Activated T-helper 17 cell treated with anti-CD3 and anti-CD28 coated beads, Interleukin-2, amount 50 U/mL, for 72 hours (primary cell): Measurements from ENCODE around the gene RBPJ. TPM values are rescaled to one million over a fixed set of nuclear protein-coding genes. Genes with fewer than 3 reads are reported as not detected.
"Not testable (repeated sequence)": the region's sequence is repeated elsewhere in the genome, so short reads cannot be mapped to it uniquely, and the experiment has no call there.

ENCODE experiments used
- ATAC-seq: fragments of 150-1000 bp; cut with Tn5 transposase; replicated peaks from 2 replicates; pipeline ENCODE4 v1.10.0; 2021; ENCODE audit warnings: mild to moderate bottlenecking, moderate library complexity
- H3K27ac Mint-ChIP-seq: one replicate; pipeline ENCODE4 v1.8.0; 2022; ENCODE audit warnings: mixed read lengths
- H3K27me3 Mint-ChIP-seq: one replicate; pipeline ENCODE4 v1.8.0; 2022; ENCODE audit warnings: mixed read lengths
- H3K36me3 Mint-ChIP-seq: one replicate; pipeline ENCODE4 v1.8.0; 2022; ENCODE audit warnings: low read depth, mild to moderate bottlenecking, mixed read lengths
- H3K4me1 Mint-ChIP-seq: one replicate; pipeline ENCODE4 v1.8.0; 2022; ENCODE audit warnings: mixed read lengths
- H3K4me3 Mint-ChIP-seq: one replicate; pipeline ENCODE4 v1.8.0; 2022; ENCODE audit warnings: mild to moderate bottlenecking, mixed read lengths
- H3K9me3 Mint-ChIP-seq: one replicate; pipeline ENCODE4 v1.8.0; 2022; ENCODE audit warnings: mixed read lengths
- total RNA-seq, 2 donors: library from RNA; stranded (reverse); gene quantifications; one replicate each; pipeline ENCODE4 v1.2.3, GENCODE V29; 2022

The RBPJ gene
- total RNA-seq, 2 donors from 2014 or later: 238 to 481 TPM

DNA sequence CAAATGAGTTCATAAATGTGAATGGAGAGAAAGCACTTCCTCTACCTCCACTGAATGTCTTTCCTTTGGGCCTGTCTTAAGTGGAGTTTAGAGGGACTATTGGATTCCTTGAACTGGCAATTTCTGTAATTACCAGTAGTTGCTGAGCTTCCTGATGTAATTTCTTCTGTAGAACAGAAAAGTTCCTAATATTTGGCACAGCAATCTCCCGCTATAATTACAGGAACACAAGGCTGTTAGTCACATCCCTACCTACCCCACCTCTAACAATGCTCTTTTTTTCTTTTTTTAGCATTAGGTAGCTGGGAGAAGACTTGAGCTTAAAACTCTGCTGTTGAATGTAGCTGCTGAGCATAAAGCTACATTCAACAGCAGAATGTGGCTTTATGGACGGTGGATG is 24.8 kb upstream of the RBPJ start:
- Mint-ChIP-seq H3K27me3 (no peaks in the 10 kb centered on the region), H3K27ac (no peak overlapping the region), H3K4me3 (no peak overlapping the region), H3K9me3 (no peaks in the 10 kb centered on the region), H3K36me3 (no peaks in the 10 kb centered on the region), H3K4me1 (peaks cover 15% of the 10 kb centered on the region)
- ATAC-seq: no peak

DNA sequence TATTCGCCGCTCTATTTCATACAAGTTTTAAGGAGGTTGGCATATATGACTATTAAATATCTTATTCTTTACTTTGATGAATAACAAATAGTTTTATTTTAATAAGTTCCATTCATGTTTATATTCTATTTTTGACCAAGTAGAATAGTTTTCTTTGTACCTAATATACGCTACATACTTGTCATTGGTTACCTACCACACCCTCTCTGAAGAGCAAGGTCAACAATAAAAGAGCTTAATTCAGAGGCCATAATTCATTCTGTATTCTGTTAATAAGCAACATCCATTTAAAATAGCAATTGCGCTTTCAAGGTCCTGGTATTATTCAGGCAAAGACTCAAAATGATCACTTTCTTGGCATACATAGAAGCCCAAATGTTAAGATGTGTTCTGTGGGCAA is 24.3 kb upstream of the RBPJ start:
- H3K27me3 Mint-ChIP-seq: no peaks in the 10 kb centered on the region
- H3K4me1 Mint-ChIP-seq: peaks cover 15% of the 10 kb centered on the region
- H3K36me3 Mint-ChIP-seq: no peaks in the 10 kb centered on the region
- no peaks in the 10 kb centered on the region for H3K9me3 Mint-ChIP-seq
- no peak overlapping the region for H3K4me3 Mint-ChIP-seq
- no peak overlapping the region for H3K27ac Mint-ChIP-seq
- no peak for ATAC-seq

DNA sequence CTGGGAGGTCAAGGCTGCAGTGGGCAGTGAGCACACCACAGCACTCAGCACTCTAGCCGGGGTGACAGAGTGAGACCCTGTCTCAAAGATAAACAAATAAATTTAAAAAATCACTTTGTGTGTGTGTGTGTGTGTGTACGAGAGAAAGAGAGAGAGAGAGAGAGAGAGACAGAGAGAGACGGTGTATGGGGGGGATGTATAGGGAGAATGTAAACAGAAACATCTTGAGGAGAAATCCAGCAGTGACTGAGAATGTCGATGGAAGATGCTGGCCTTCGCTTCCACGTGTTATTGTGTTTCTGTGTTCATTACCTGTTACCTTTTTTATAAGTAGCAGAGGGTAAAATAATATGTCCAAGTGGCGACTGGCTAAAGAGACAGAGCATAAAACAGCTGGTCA is 23.6 kb upstream of the RBPJ start:
- H3K9me3 Mint-ChIP-seq: no peaks in the 10 kb centered on the region
- no peak for ATAC-seq
- no peak overlapping the region for H3K4me3 Mint-ChIP-seq
- H3K36me3 Mint-ChIP-seq: no peaks in the 10 kb centered on the region
- H3K27me3 Mint-ChIP-seq: no peaks in the 10 kb centered on the region
- H3K27ac Mint-ChIP-seq: no peak overlapping the region
- H3K4me1 Mint-ChIP-seq: peaks cover 15% of the 10 kb centered on the region

DNA sequence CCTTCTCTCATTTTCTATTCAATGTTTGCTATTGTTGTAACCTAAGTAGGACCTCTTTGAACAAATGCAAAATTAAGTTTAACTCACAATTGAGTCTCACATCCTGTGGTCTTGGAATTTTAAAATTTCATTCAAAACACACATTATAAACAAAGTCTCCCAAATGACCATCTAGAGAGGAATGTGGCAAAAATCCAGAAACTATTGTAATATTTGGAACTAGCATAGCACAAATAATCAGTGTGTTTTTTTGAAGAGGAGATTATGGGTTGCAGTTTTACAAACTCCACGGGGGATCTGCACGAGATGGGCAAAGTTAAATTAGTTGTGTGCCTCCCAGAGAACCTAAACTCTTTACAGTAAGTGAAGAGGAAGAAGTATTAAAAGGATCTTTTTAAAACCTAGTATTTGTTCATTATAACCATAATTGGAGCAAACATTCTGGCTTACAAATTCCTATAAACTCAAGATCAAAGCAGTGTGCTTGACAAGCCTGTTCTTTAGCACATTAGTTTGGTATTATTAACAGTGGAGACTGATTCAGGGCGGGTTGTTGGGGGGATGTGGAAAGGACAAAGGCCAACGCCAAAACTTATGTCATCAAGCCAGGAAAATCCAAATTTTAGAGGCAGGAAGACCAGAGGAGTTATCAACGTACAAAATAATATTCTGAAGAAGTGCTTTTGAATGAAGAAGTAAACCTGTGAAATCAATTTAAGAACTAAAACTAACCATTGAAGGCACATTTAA is 22.4 kb upstream of the RBPJ start:
- Mint-ChIP-seq H3K4me3 (peak overlapping the region; percentile 76), H3K36me3 (no peaks in the 10 kb centered on the region), H3K27ac (peak overlapping the region; percentile 77), H3K27me3 (no peaks in the 10 kb centered on the region), H3K4me1 (peaks cover 15% of the 10 kb centered on the region), H3K9me3 (no peaks in the 10 kb centered on the region)
- no peak for ATAC-seq

DNA sequence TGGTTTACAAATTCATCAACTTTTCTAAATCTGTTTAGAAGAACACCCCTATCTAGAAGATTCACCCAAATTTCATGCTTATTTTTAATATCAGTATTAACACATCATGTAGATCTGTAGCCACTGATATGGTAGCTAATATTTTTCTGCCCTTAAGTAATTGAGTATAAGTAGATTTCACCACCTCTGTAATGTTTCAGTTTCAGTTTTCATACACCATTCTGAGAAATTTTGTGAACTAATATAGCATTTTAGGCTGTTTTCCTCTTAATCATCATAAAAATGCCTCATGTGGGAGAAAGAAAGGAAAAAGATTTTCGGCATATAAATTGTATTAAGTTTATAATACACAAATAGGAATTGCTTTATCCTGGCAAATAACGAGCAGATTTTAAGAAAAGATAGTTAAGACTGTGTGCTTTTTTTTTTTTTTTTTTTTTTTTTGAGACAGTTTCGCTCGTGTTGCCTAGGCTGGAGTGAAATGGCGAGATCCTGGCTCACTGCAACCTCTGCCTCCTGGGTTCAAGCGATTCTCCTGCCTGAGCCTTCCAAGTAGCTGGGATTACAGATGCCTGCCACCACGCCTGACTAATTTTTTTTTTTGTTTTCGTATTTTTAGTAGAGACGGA is 21.4 kb upstream of the RBPJ start:
- no peaks in the 10 kb centered on the region for H3K9me3 Mint-ChIP-seq
- H3K4me3 Mint-ChIP-seq: peak overlapping the region; percentile 76
- no peaks in the 10 kb centered on the region for H3K27me3 Mint-ChIP-seq
- H3K36me3 Mint-ChIP-seq: no peaks in the 10 kb centered on the region
- peak overlapping the region; percentile 77 for H3K27ac Mint-ChIP-seq
- peak; percentile 72 for ATAC-seq
- H3K4me1 Mint-ChIP-seq: peaks cover 15% of the 10 kb centered on the region

DNA sequence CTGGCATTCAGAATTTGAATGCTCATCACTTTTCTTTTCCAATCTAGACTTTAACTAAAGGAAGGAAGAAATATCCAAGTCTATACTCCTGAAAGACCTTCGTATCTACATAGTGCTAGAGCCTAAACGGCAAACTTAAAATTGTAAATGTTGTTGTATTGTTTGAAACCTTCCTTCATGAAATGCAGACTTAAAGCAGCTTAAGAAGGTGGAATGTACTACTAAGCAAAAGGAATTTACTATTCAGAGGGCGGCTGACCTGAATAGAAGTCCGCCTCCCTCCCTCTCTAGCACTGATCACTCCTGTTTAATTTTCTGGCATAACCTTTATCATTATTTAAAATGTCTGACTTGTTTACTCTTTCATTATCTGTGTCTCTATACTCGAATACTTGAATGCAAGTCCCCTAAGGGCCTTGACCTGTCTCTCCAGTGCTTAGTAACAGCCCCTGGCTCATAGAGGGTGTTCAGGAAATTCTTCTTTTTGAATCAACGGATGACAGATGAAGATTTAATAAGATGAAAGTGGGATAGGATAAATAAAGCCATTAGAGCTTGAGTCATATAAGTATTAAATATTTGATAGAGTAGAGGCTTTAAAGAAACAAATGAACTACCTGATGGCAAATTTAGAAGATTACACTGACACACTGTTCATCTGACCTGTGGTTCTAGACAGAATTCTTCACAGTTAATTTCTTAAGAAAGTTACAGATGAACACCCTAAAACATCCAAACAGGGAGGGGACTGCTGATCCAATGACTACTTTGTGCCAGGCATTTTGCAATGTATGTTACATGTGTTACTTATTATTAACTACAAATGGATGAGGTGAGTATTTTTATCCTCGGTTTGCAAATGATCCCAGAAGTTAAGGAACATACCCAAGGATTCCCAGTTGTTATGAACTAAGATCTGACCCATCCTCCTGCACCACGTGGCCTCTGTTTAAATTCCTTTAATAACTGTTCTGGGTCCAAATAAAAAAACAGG is 20.2 kb upstream of the RBPJ start:
- Mint-ChIP-seq H3K27me3 (no peaks in the 10 kb centered on the region), H3K4me1 (peaks cover 15% of the 10 kb centered on the region), H3K36me3 (no peaks in the 10 kb centered on the region), H3K4me3 (peak overlapping the region; percentile 76), H3K9me3 (no peaks in the 10 kb centered on the region), H3K27ac (peak overlapping the region; percentile 47)
- ATAC-seq: no peak

DNA sequence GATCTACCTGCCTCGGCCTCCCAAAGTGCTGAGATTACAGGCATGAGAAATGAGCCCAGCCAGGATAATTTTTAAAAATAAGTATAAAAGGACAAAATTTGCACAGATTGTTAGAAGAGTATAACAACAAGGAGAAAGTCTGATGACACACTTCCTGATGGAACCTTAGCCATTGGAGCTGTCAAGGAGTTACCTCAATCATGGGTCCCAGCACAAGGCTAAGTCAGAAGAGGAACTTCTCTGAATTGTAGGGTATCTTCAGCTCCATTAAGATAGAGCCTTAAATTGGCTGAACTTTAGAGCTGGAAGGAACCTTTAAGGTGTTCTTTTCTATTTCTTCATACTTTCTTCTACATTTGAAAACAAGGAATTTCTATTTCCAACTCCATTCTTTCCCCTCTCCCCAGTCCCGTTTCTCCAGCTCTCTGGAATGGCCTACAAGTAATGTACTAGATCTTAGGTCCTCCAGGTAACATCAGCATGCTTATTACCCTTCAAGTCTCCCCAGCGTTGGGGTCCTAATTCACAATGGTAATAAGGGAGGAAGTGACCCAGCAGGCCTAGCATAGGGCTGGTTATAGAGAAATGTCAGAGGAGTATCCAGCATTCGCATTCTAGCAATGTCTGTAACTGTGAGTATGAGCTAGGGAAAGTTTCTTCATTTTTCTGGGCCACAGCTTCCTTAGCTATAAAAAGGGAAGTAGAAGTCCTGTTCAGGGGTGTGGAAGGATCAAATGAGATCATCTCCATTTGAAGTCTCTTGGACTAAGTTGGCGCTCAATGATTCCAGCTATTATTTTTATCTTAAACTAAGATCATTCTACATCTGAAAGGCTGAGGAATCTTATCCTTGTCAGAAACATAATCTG is 18.5 kb upstream of the RBPJ start:
- H3K4me3 Mint-ChIP-seq: no peak overlapping the region
- H3K36me3 Mint-ChIP-seq: no peaks in the 10 kb centered on the region
- H3K9me3 Mint-ChIP-seq: no peaks in the 10 kb centered on the region
- no peak overlapping the region for H3K27ac Mint-ChIP-seq
- ATAC-seq: no peak
- peaks cover 18% of the 10 kb centered on the region for H3K4me1 Mint-ChIP-seq
- no peaks in the 10 kb centered on the region for H3K27me3 Mint-ChIP-seq

DNA sequence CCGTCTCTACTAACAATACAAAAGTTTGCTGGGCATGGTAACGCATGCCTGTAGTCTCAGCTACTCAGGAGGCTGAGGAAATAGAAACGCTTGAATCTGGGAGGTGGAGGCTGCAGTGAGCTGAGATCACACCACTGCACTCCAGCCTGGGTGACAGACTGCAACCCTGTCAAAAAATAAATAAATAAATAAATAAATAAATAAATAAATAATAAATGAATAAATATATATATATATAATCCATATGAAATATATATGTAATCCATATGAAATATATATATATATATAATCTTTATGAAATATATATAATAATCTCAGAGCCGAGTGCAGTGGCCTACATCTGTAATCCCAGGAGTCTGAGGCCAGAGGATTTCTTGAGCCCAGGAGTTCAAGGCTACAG is 17.8 kb upstream of the RBPJ start:
- Mint-ChIP-seq H3K27me3 (no peaks in the 10 kb centered on the region), H3K4me1 (peaks cover 18% of the 10 kb centered on the region), H3K36me3 (no peaks in the 10 kb centered on the region)

DNA sequence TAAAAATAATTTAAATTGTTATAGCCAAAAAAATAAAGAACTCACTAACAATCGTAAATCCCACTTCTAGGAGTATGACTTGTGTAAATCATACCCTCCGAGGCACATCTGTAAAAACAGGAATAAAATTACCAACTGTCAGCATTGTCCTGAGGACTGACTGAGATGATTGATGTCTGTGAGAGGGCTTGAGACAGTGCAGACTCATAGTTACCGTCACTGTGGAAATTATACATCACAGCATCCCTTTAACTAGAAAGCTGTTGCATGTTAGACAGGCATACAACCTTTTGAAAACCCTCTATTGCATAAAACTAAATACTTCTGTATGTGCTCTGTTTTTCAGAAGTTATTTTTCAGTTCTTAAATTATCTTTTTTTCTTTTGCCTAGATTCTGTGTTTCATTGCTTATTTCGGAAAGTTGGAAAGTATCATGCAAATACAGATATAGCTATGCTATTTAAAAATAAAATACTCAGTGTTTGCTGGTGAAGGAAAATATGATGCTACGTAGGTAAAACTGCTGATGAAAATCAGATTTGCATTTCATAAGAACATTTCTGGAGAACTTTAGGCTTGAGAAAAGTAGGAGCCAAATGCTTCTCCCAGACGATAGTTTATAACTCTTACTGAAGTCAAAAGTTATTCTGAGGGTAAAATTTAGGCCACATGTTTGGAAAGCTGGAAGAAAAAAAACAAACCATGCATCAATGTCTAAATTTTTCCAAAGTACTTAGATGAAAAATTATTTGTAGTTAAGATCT is 13.6 kb upstream of the RBPJ start:
- Mint-ChIP-seq H3K4me3 (peak overlapping the region; percentile 32), H3K4me1 (peaks cover 5% of the 10 kb centered on the region)
- ATAC-seq: peak; percentile 89

More for the DNA sequence above, 17.8 kb upstream of the RBPJ start:
- no peak overlapping the region for H3K4me3 Mint-ChIP-seq
- H3K9me3 Mint-ChIP-seq: no peaks in the 10 kb centered on the region
- H3K27ac Mint-ChIP-seq: no peak overlapping the region
- no peak for ATAC-seq

DNA sequence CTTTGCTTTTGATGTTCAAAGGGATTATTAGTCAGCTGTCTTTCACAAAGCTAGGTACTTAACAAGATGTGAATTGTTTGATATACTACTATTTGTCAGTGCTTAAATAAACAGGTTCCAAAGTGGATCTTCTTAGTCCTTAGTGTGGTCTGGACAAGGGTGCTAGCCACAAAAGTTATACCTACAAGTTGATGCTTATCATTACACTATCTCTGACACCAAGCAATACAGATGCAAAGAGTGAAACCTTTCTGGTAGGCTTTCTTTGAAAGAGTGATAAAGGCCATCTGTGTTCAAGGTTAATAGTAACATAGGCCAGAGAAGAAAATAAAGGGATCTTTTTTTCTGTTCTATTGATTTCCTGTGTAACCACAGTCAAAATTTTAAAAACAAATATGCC is 12.2 kb upstream of the RBPJ start:
- ATAC-seq: peak; percentile 19
- peaks cover 10% of the 10 kb centered on the region for H3K4me1 Mint-ChIP-seq
- H3K27me3 Mint-ChIP-seq: no peaks in the 10 kb centered on the region
- no peak overlapping the region for H3K27ac Mint-ChIP-seq
- no peaks in the 10 kb centered on the region for H3K9me3 Mint-ChIP-seq
- H3K4me3 Mint-ChIP-seq: no peak overlapping the region
- H3K36me3 Mint-ChIP-seq: no peaks in the 10 kb centered on the region

More for the DNA sequence above, 13.6 kb upstream of the RBPJ start:
- Mint-ChIP-seq H3K27me3 (no peaks in the 10 kb centered on the region), H3K36me3 (no peaks in the 10 kb centered on the region), H3K27ac (peak overlapping the region; percentile 52), H3K9me3 (no peaks in the 10 kb centered on the region)

DNA sequence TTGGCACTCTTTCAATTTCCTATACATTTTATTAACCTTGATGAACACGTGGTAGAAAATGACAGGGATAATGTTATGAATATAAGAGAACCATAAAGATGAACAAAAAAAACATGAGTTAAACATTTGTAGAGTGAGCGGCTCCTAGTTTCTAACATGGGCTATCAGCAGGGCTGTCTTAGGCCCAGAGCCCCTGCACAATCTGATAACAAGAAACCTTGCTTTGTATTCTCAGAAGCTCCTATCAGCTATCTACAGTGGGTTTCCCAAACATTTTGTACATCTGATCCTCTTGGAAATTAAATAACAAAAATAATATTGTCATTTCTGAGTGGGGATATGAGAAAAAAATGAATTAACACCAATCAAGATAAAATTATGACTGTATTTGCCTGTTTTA is 10.6 kb upstream of the RBPJ start:
- ATAC-seq: no peak
- Mint-ChIP-seq H3K4me1 (peaks cover 10% of the 10 kb centered on the region), H3K36me3 (no peaks in the 10 kb centered on the region), H3K4me3 (no peak overlapping the region), H3K9me3 (peaks cover 3% of the 10 kb centered on the region), H3K27me3 (no peaks in the 10 kb centered on the region), H3K27ac (no peak overlapping the region)

DNA sequence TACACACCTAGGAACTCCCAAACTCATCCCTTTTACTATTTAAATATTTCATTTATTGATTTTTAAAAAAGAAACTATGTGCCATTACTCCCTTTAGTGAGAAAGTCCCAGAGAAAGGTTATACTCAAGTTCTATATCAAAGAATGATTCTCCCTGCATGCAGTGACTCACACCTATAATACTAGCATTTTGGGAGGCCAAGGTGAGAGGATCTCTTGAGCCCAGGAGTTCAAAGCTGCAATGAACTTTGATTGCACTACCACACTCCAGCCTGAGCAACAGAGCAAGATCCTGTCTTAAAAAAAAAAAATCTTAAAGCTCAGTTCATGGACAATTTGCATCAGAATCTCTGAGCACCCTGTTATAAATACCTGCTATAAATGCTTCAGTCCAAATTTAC is 9.2 kb upstream of the RBPJ start:
- no peak overlapping the region for H3K27ac Mint-ChIP-seq
- H3K9me3 Mint-ChIP-seq: peaks cover 4% of the 10 kb centered on the region
- no peaks in the 10 kb centered on the region for H3K36me3 Mint-ChIP-seq
- H3K4me3 Mint-ChIP-seq: peak overlapping the region; percentile 55
- peak; percentile 57 for ATAC-seq
- no peaks in the 10 kb centered on the region for H3K27me3 Mint-ChIP-seq
- peaks cover 6% of the 10 kb centered on the region for H3K4me1 Mint-ChIP-seq

DNA sequence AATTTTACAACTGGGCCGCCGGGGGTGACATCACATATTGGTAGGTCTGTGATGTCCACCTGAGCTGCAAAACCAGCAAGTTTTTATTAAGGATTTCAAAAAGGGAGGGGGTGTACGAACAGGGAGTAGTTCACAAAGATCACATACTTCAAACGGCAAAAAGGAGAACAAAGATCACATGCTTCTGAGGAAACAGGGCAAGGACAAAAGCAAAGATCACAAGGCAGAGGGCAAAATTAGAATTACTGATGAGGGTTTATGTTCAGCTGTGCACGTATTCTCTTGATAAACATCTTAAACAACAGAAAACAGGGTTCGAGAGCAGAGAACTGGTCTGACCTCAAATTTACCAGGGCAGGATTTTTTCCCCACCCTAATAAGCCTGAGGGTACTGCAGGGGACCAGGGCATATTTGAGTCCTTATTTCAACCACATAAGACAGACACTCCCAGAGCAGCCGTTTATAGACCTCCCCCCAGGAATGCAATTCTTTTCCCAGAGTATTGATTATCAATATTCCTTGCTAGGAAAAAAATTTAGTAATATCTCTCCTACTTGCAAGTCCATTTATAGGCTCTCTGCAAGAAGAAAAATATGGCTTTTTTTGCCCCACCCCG is 5.4 kb upstream of the RBPJ start:
- Mint-ChIP-seq H3K4me1 (peaks cover 18% of the 10 kb centered on the region), H3K36me3 (peaks cover 25% of the 10 kb centered on the region)
- not testable (repeated sequence) for ATAC-seq, H3K27me3 Mint-ChIP-seq, H3K4me3 Mint-ChIP-seq, H3K9me3 Mint-ChIP-seq, H3K27ac Mint-ChIP-seq
